NCI-H524 treated with DMSO at 0.1 percent for 48 hours (cell line): ENCODE results near the gene EFCAB6.

Experiments used
- DNase-seq: peaks from one replicate; lab custom pipeline; 2025; lab: John Stamatoyannopoulos, UW

Gene EFCAB6

GRCh38 chr22:43802897-43803495 is 9.1 kb downstream of the EFCAB6 start:
- no peak for DNase-seq

GRCh38 chr22:43800970-43801369 is 11.1 kb downstream of the EFCAB6 start:
- no peak for DNase-seq

GRCh38 chr22:43798492-43798891 is 13.6 kb downstream of the EFCAB6 start:
- no peak for DNase-seq

DNA sequence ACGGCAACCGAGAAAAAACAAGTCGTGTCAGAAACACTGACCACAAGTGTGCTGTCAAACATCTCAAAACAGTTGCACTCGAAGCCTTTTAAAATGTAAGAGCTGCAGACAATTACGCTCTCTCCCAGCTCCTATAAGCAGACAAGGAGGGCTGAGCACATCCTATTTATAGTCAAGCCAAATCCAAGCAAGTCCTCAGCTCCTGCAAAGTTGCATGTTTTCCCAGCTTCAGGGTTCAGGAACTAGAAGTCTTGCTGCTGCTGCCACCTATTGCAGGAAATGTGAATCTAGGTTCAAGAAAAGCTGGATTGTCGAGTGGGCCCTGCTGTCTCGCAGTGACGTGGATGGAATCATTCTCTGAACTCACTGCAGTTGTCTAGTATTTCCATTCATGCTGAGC is 15.5 kb downstream of the EFCAB6 start:
- DNase-seq: peak; percentile 1

DNA sequence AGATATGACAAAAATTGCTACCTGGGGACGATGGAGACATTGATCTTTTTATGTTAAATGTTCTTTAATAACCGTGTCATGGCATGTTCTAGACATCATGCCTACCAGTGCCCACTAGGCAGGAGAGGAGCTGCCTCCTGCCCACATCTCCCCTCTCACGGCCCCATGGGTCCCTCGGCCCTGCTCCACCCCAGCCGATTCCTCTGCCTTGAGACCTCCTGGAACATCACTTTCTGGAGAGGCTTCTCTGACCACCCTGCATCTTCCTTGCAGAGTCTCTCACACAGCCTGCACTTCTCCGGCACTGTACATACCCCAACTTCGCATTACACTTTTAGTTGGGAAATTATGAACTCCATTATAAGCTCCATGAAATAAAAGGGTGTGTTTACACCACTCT is 16.8 kb downstream of the EFCAB6 start:
- no peak for DNase-seq

- DNase-seq: no peak
These were observed 19.2 kb downstream of the EFCAB6 start for GRCh38 chr22:43792905-43793304.

DNA sequence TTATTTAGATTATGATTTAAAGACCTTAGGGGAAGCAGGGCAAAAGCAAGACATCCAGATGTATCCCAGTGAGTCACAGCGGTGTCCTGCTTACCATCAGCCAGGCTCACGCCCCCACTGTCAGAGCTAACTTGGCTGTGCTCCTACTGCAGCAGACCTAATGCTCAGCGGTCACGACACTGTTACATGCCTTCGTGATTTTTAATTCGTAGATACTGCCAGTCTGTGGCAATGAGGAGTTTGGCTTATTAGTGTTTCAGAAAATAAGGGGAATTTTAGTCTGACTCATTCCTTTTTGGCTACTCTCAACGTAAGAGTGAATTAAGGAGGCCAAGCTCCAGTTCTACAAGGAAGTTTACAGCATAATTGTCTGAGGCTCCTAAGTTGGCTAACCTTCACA is 22.7 kb downstream of the EFCAB6 start:
- no peak for DNase-seq

DNA sequence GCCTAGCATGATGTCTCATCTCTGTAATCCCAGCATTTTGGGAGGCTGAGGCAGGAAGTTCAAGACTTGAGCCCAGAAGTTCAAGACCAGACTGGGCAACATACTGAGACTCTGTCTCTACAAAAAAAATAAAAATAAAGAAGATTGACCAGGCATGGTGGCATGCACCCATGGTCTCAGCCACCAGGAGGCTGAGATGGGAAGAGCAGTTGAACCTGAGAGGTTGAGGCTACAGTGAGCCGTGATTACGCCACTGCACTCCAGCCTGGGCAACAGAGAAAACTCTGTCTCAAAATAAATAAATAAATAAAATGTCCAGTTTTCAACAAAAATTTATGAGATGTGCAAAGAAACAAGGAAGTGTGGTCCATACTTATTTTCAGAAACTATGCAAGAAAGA is 28.3 kb downstream of the EFCAB6 start:
- DNase-seq: no peak

- DNase-seq: no peak
These were observed 29.7 kb downstream of the EFCAB6 start for GRCh38 chr22:43782448-43782847.

DNA sequence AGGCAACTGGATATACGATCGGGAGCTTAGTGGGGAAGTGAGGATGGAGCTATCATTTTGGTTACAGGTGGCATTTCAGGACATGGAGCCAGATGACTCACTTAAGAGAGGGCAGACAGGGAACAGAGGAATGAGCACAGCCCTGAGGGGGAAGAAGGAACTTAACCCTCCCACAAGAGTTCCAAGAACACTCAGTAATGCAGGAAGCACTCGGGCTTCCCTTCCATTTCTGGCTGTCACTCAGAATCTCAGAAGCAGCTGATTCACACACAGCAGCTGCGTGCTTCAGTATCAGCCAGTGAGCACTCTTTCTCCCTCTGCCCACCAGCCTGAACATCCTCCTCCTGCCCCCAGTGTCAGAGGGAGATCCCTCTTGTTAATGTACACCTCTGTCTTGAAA is 34.8 kb downstream of the EFCAB6 start:
- DNase-seq: no peak

- DNase-seq: no peak
These were observed 35.9 kb downstream of the EFCAB6 start for GRCh38 chr22:43776081-43776670.

GRCh38 chr22:43774318-43774915 is 37.7 kb downstream of the EFCAB6 start:
- no peak for DNase-seq

- DNase-seq: no peak
These were observed 39.3 kb downstream of the EFCAB6 start for GRCh38 chr22:43772831-43773230.

- no peak for DNase-seq
These were observed 56.7 kb downstream of the EFCAB6 start for GRCh38 chr22:43755452-43755851.

GRCh38 chr22:43755011-43755410 is 57.1 kb downstream of the EFCAB6 start:
- no peak for DNase-seq

GRCh38 chr22:43754176-43754575 is 57.9 kb downstream of the EFCAB6 start:
- no peak for DNase-seq

- DNase-seq: no peak
These were observed 58.4 kb downstream of the EFCAB6 start for GRCh38 chr22:43753688-43754087.

DNA sequence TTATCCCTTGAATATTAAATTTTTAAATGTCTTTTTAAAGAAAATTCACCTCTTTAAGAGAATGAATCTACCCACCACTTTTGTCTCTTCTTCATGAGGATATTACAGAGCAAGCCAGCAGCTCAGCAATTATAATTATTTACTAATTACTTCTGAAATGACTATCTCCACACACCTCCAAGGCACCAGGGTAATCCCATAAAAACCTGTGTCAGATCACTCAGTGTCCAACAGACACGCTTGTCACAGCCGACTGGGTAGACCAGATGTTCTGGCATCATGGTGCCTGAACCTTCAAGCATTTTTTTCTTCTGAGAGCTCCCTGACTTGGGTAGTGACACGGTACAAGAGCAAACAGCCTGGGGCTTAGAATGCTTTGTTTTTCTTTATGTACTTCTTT is 61.4 kb downstream of the EFCAB6 start:
- DNase-seq: peak; percentile 58

- no peak for DNase-seq
These were observed 62.6 kb downstream of the EFCAB6 start for GRCh38 chr22:43749473-43749872.

GRCh38 chr22:43747877-43748276 is 64.2 kb downstream of the EFCAB6 start:
- no peak for DNase-seq

DNA sequence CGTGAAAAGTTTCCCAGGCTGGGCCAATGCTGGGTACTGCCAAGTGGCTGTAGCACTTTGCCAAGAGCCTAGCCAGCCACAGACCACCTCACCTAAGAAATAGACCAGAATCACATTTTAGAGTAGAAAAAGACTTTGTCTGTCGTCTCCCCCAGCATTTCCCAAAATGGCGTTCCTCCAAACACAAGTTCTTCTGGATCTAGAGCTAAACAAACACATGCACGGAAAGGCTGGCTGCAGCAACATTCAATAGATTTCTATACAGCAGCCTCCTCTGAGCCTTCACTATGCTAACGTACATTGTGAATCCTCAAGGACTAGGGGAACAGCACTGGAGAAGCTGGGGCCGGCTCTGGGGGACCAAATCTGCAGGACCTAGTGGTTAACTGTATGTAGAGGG is 65.0 kb downstream of the EFCAB6 start:
- no peak for DNase-seq

DNA sequence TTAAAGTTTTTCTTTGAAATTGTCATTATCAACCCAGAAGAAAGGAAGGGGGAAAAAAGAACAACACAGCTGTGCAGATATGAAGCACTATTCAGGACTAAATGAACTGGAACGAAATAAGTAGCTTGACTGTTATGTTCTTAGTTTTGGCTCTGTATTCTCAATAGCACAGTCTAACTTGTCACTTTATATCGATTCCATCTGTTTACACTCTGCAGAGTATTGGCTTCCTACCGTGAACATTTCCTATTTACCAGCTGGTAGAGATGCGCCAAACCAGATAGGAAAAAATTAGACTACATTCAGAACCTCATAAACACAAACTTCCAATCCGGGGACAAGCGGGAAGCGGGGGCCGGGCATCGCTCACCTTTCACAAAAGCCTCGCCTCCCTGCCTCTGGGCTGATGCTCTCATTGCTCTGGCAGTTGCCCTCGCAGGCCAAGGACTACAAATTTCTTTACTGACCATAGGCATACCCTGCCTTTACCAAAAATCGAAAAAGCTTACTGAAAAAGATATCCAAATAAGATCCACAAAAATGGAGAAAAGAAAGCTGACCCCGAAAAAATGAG is 66.2 kb downstream of the EFCAB6 start:
- DNase-seq: peak; percentile 36

- no peak for DNase-seq
These were observed 66.7 kb downstream of the EFCAB6 start for GRCh38 chr22:43745411-43745770.
